Ascending aorta (tissue), 2 donors: Measurements from ENCODE around the gene MIOS. TPM values are rescaled to one million over a fixed set of nuclear protein-coding genes. Genes with fewer than 3 reads are reported as not detected.

Source experiments
- DNase-seq, 2 donors: peaks; one replicate each; pipeline ENCODE4 v3.0.0-alpha.2; 2019; ENCODE audit warnings: low spot score in 2 of 2
- H3K27ac ChIP-seq, 2 donors: fragments of 200-600 bp; sonication (generic); one replicate each; pipeline ENCODE4 v1.5.1; 2016 to 2017; ENCODE audit warnings: mild to moderate bottlenecking in 1 of 2
- H3K27me3 ChIP-seq: fragments of 200-600 bp; sonication (generic); one replicate; pipeline ENCODE4 v1.5.1; 2017
- H3K36me3 ChIP-seq, 2 donors: fragments of 200-600 bp; sonication (generic); one replicate each; pipeline ENCODE4 v1.5.1; 2016
- H3K4me1 ChIP-seq, 2 donors: fragments of 200-600 bp; sonication (generic); one replicate each; pipeline ENCODE4 v1.5.1; 2016 to 2017; ENCODE audit warnings: mild to moderate bottlenecking in 1 of 2
- H3K4me3 ChIP-seq, 2 donors: fragments of 200-600 bp; sonication (generic); one replicate each; pipeline ENCODE4 v1.5.1; 2016 to 2017; ENCODE audit warnings: mild to moderate bottlenecking in 1 of 2
- H3K9me3 ChIP-seq, 2 donors: fragments of 200-600 bp; sonication (generic); one replicate each; pipeline ENCODE4 v1.5.1; 2016
- intact Hi-C: fragments of 100-400 bp; cut with DNase I; formaldehyde crosslinking; loops from one replicate; pipeline ENCODE4 v1.15.1; 2023
- total RNA-seq: library from RNA; depleted of rRNA; stranded (reverse); fragments of >200 nt; gene quantifications from one replicate; pipeline ENCODE4 v1.1.0, GENCODE V29; 2016
- TF ChIP-seq, protein P1 (sequence below), 3 experiments: fragments of 200-600 bp in 2 of 3; fragments of 450-650 bp in 1 of 3; sonication (generic) in 2 of 3; IDR thresholded peaks; one replicate each; pipeline ENCODE4 v1.5.1; 2016 to 2019; ENCODE audit warnings: antibody characterized with exemption in 3 of 3, mild to moderate bottlenecking in 1 of 3, moderate library complexity in 1 of 3

MIOS gene
- total RNA-seq: 14.6 TPM

DNA sequence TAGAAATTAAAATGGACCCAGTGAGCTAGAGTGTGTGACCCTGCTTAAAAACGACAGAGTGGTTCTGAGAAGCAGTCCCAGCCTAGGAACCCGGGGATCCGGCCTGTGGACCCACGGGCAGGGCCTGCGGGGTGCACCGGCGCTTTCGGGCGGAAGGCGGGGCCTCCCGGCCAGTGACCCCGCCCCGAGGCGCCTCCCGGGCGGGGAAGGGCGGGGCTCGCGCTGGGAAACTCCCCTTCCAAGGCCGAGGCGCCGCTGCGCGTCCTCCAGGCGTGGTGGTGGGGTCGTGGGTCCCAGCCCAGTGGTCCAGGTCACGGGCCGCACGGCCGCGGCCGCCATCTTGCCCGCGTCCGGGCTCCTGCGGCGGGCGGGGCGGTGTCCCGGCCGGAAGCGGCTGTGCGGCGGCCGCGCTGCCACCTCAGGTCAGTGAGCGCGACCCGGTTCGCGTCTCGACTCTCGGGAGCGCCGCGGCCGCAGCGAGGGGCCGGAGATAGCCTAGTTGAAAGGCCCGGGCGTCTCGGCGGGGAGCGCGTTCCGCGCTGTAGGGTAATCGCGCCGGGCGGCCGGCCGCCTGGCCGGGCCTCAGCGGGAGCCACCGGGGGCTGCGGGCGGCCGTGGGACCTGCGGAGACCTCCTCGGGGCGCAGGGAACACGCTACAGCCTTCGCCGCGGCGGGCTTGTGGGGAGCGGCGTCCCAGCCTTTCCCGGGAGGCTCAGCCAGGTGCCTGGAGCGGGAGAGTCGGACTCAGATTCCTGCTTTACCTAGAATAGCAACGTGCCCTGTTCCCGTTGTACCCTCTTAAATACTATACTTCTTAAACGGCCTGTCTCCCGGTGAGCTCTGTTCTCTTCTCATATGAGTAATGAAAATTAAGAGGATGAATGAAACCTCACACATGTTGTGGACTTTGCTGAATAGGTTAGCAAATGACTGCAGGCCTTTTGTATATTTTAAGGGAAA is at the start of gene MIOS:
Gene MIOS (plus strand): TSS at position 234 of the 961 bp plus-strand sequence. CDS start 5,592 bp downstream, outside the sequence.
- H3K4me1 ChIP-seq: peaks cover 5 to 12% of the 10 kb centered on the region in 2 donors
- no peaks in the 10 kb centered on the region for H3K9me3 ChIP-seq
- intact Hi-C loops: loop anchor here (1.0 to 10.0 kb wide), 5 partner anchors 73 to 862 kb away; partner anchors contain the start of genes C1GALT1, GLCCI1, UMAD1 and ZNF12
- H3K36me3 ChIP-seq: no peaks in the 10 kb centered on the region
- no peaks in the 10 kb centered on the region for H3K27me3 ChIP-seq
- TF ChIP-seq, protein P1, sequence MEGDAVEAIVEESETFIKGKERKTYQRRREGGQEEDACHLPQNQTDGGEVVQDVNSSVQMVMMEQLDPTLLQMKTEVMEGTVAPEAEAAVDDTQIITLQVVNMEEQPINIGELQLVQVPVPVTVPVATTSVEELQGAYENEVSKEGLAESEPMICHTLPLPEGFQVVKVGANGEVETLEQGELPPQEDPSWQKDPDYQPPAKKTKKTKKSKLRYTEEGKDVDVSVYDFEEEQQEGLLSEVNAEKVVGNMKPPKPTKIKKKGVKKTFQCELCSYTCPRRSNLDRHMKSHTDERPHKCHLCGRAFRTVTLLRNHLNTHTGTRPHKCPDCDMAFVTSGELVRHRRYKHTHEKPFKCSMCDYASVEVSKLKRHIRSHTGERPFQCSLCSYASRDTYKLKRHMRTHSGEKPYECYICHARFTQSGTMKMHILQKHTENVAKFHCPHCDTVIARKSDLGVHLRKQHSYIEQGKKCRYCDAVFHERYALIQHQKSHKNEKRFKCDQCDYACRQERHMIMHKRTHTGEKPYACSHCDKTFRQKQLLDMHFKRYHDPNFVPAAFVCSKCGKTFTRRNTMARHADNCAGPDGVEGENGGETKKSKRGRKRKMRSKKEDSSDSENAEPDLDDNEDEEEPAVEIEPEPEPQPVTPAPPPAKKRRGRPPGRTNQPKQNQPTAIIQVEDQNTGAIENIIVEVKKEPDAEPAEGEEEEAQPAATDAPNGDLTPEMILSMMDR (IDR thresholded peaks at IDR 0.05): no peak
- H3K4me3 ChIP-seq: peak within 1 kb of the TSS; percentile 85 to 93
- peak; percentile 10 to 90 for DNase-seq
- peak within 1 kb of the TSS; percentile 94 to 95 for H3K27ac ChIP-seq

DNA sequence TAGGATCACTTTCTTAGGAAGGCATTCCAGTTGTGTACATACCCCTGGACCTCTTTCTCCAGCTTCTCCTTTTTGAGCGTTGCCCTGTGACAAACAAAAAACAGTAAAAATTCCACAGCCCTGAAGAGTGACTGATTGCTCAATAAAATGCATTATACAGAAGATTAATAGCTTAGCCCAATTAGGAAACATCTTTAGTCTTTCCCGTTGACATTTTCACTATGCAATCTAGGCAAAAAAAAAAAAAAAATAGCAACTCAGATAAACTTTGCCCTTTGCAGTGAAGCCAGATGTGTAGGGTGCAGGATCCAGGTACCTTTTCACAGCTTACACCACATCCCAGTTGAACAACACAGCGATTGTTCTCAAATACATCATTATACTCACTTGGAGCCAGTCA is 48.9 kb upstream of the MIOS start:
- TF ChIP-seq, protein P1 (IDR thresholded peaks at IDR 0.05): no peak
- intact Hi-C loops: no loop called here
- H3K4me3 ChIP-seq: no peak overlapping the region
- H3K27me3 ChIP-seq: no peaks in the 10 kb centered on the region
- H3K27ac ChIP-seq: no peak overlapping the region
- DNase-seq: no peak
- H3K9me3 ChIP-seq: no peaks in the 10 kb centered on the region
- no peaks in the 10 kb centered on the region for H3K36me3 ChIP-seq
- H3K4me1 ChIP-seq: no peaks in the 10 kb centered on the region

DNA sequence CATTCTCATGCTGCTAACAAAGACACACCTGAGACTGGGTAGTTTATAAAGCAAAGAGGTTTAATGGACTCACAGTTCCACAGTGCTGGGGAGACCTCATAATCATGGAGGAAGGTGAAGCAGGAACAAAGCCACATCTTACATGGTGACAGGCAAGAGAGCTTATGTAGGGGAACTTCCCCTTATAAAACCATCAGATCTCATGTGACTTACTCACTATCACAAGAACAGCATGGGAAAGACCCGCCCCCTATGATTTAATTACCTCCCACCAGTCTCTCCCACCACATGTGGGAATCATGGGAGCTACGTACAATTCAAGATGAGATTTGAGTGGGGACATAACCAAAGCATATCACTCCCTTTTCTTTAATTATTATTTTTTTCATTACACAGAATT is 47.6 kb upstream of the MIOS start:
- no peaks in the 10 kb centered on the region for H3K9me3 ChIP-seq
- intact Hi-C loops: no loop called here
- TF ChIP-seq, protein P1 (IDR thresholded peaks at IDR 0.05): no peak
- no peaks in the 10 kb centered on the region for H3K4me1 ChIP-seq
- no peaks in the 10 kb centered on the region for H3K27me3 ChIP-seq
- H3K36me3 ChIP-seq: no peaks in the 10 kb centered on the region
- no peak for DNase-seq
- H3K27ac ChIP-seq: no peak overlapping the region
- no peak overlapping the region for H3K4me3 ChIP-seq

DNA sequence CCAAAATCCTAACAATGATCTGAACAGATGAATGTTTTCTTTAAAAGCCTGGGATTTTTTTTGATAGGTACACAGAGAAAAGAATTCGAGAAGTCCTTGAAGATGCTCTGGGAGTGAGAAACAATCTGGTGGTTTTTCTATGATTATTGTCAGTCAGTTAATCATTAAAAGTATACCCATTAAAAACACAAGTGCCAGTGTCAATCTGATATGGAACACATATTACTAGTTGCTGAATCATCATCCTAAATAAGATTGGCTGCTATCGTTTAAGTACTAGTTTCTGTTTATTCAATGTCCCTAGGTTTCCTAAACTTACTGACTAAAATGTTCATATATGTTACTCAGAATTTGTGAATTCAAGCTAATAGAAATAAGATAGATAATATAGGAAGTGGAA is 47.2 kb upstream of the MIOS start:
- Histone ChIP-seq H3K4me1 (no peaks in the 10 kb centered on the region), H3K36me3 (no peaks in the 10 kb centered on the region), H3K27me3 (no peaks in the 10 kb centered on the region), H3K4me3 (no peak overlapping the region), H3K27ac (no peak overlapping the region), H3K9me3 (no peaks in the 10 kb centered on the region)
- TF ChIP-seq, protein P1 (IDR thresholded peaks at IDR 0.05): no peak
- DNase-seq: no peak
- intact Hi-C loops: no loop called here

DNA sequence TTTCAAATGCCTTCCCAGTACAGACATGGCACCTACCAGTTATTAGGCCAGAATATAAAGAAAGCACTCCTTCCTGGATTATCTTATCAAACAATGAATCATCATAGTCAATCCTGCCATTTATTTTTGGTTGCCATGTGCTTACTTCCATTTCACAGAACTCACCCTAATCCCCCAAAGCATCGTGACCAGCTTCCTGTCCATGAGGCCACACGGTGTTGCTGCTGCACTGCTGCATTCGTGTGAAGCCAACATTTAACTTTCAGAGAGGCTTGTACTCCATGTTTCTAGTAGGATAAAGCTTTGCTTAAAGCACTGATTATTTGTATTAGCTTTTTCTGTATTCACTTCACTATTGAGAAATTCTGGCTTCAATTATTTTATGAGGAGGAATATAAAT is 45.4 kb upstream of the MIOS start:
- no peaks in the 10 kb centered on the region for H3K36me3 ChIP-seq
- H3K4me1 ChIP-seq: no peaks in the 10 kb centered on the region
- no peaks in the 10 kb centered on the region for H3K9me3 ChIP-seq
- TF ChIP-seq, protein P1 (IDR thresholded peaks at IDR 0.05): no peak
- intact Hi-C loops: no loop called here
- H3K27ac ChIP-seq: no peak overlapping the region
- no peaks in the 10 kb centered on the region for H3K27me3 ChIP-seq
- DNase-seq: no peak
- no peak overlapping the region for H3K4me3 ChIP-seq
